ENCODE measurements around the gene MPDZ.

MPDZ gene

DNA sequence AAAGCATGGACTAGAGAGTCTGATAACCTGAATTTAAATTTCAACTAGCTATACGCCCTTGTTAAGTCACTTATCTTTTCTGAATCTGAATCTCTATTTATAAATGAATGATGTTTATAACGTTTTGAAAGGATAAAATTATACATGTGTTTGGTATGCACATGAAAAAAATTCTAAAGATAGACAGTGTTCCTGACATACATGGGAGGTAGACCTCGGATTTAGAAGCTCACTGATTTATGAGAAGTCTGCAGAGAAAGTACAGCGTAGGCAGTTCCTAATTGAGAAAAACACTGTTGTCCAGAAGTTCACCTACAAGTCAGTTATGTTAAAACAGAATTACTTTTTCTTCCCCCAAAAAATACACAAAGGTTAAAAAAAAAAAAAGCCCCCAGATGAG lies 26.6 kb downstream of the MPDZ start:
- no peaks in the 10 kb centered on the region for H3K9me3 ChIP-seq (ENCODE audit: insufficient read depth, low read length)
- no peak overlapping the region for H3K9ac ChIP-seq (ENCODE audit: low read length)
- H3K36me3 ChIP-seq (ENCODE audit: low read length) = no peaks in the 10 kb centered on the region
- H3K4me2 ChIP-seq (ENCODE audit: low read depth, low read length, poor library complexity, severe bottlenecking) = no peak overlapping the region
- H3K4me3 ChIP-seq (ENCODE audit: insufficient read depth, low read length, poor library complexity, severe bottlenecking) = no peak overlapping the region
- no peaks in the 10 kb centered on the region for H3K79me2 ChIP-seq (ENCODE audit: insufficient read depth, low read length)
- no peak overlapping the region for H2AFZ ChIP-seq (ENCODE audit: low read depth, low read length, severe bottlenecking)
- H3K27me3 ChIP-seq (ENCODE audit: low read length) = no peaks in the 10 kb centered on the region
- no peaks in the 10 kb centered on the region for H3F3A ChIP-seq (ENCODE audit: insufficient read depth)
- H3K27ac ChIP-seq (ENCODE audit: low read depth, low read length) = no peak overlapping the region
- 0 out of 2 replicates have a peak, but pooled peaks cover 3% of the 10 kb centered on the region for H3K9me2 ChIP-seq (replicated peaks; ENCODE audit: insufficient read depth, low read length)
- no peaks in the 10 kb centered on the region for H4K20me1 ChIP-seq (ENCODE audit: low read depth, low read length)
- TF ChIP-seq, protein P1, sequence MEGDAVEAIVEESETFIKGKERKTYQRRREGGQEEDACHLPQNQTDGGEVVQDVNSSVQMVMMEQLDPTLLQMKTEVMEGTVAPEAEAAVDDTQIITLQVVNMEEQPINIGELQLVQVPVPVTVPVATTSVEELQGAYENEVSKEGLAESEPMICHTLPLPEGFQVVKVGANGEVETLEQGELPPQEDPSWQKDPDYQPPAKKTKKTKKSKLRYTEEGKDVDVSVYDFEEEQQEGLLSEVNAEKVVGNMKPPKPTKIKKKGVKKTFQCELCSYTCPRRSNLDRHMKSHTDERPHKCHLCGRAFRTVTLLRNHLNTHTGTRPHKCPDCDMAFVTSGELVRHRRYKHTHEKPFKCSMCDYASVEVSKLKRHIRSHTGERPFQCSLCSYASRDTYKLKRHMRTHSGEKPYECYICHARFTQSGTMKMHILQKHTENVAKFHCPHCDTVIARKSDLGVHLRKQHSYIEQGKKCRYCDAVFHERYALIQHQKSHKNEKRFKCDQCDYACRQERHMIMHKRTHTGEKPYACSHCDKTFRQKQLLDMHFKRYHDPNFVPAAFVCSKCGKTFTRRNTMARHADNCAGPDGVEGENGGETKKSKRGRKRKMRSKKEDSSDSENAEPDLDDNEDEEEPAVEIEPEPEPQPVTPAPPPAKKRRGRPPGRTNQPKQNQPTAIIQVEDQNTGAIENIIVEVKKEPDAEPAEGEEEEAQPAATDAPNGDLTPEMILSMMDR (IDR thresholded peaks at IDR 0.05; ENCODE audit: insufficient read depth, low read length, poor library complexity, severe bottlenecking) = no peak
- TF ChIP-seq EZH2phosphoT487 (conservative IDR thresholded peaks at IDR 0.05; ENCODE audit: low read length) = no peak

DNA sequence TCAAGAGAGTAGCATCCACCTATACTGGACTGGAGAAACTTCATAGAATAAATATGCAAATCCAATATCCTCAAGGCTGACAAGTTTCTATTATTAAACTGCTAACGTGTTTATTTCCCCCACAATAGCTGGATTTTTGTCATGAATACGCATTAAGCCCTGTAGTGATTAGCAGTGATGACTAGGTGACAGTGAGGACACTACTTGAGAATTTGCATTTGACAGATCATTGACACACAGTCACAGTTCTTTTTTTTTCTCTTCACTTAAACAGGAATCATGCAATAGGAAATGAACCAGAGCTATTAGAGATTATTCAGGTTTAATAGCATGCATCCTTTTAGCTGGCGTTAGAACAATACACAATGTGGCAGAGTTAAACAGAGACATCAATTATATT lies 35.3 kb downstream of the MPDZ start:
- TF ChIP-seq, protein P1 (IDR thresholded peaks at IDR 0.05; ENCODE audit: insufficient read depth, low read length, poor library complexity, severe bottlenecking) = no peak
- TF ChIP-seq EZH2phosphoT487 (conservative IDR thresholded peaks at IDR 0.05; ENCODE audit: low read length) = no peak
- H3K36me3 ChIP-seq (ENCODE audit: low read length) = no peaks in the 10 kb centered on the region
- H3K9ac ChIP-seq (ENCODE audit: low read length) = no peak overlapping the region
- no peaks in the 10 kb centered on the region for H3K9me3 ChIP-seq (ENCODE audit: insufficient read depth, low read length)
- no peaks in the 10 kb centered on the region for H4K20me1 ChIP-seq (ENCODE audit: low read depth, low read length)
- no peak overlapping the region for H3K4me2 ChIP-seq (ENCODE audit: low read depth, low read length, poor library complexity, severe bottlenecking)
- no peaks in the 10 kb centered on the region for H3K9me2 ChIP-seq (replicated peaks; ENCODE audit: insufficient read depth, low read length)
- H3F3A ChIP-seq (ENCODE audit: insufficient read depth) = no peaks in the 10 kb centered on the region
- H3K79me2 ChIP-seq (ENCODE audit: insufficient read depth, low read length) = no peaks in the 10 kb centered on the region
- H2AFZ ChIP-seq (ENCODE audit: low read depth, low read length, severe bottlenecking) = no peak overlapping the region
- no peak overlapping the region for H3K4me3 ChIP-seq (ENCODE audit: insufficient read depth, low read length, poor library complexity, severe bottlenecking)
- no peaks in the 10 kb centered on the region for H3K27me3 ChIP-seq (ENCODE audit: low read length)
- no peak overlapping the region for H3K27ac ChIP-seq (ENCODE audit: low read depth, low read length)

DNA sequence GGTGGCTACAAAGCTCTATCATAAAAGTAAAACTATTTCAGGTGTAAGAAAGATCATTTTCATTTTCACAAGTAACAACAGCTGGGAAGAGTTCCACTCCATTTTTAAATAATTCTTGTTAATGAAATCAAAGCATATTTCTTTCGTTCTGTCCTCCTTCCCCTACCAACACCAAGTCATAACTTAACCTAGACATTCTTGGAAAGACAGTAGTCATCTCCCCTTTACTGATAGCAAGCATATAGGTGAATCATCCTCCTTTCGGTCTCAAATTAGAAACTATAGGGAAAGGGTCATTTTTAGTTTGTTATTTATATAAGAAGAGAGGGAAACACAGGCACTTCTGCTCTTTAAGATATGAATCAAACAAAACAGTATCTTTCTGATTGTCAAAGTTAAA lies 38.2 kb downstream of the MPDZ start:
- Histone ChIP-seq H3K27me3 (ENCODE audit: low read length) (no peaks in the 10 kb centered on the region), H3F3A (ENCODE audit: insufficient read depth) (no peaks in the 10 kb centered on the region), H3K79me2 (ENCODE audit: insufficient read depth, low read length) (no peaks in the 10 kb centered on the region), H3K4me3 (ENCODE audit: insufficient read depth, low read length, poor library complexity, severe bottlenecking) (no peak overlapping the region), H3K9ac (ENCODE audit: low read length) (no peak overlapping the region), H3K4me2 (ENCODE audit: low read depth, low read length, poor library complexity, severe bottlenecking) (no peak overlapping the region), H2AFZ (ENCODE audit: low read depth, low read length, severe bottlenecking) (no peak overlapping the region), H3K9me3 (ENCODE audit: insufficient read depth, low read length) (no peaks in the 10 kb centered on the region), H4K20me1 (ENCODE audit: low read depth, low read length) (no peaks in the 10 kb centered on the region), H3K9me2 (replicated peaks; ENCODE audit: insufficient read depth, low read length) (no peaks in the 10 kb centered on the region), H3K27ac (ENCODE audit: low read depth, low read length) (no peak overlapping the region), H3K36me3 (ENCODE audit: low read length) (no peaks in the 10 kb centered on the region)
- TF ChIP-seq, protein P1 (IDR thresholded peaks at IDR 0.05; ENCODE audit: insufficient read depth, low read length, poor library complexity, severe bottlenecking) = no peak
- TF ChIP-seq EZH2phosphoT487 (conservative IDR thresholded peaks at IDR 0.05; ENCODE audit: low read length) = no peak

All from SU-DHL-6 (cell line).